Measurements from ENCODE around the gene COX5B. TPM values are rescaled to one million over a fixed set of nuclear protein-coding genes. Genes with fewer than 3 reads are reported as not detected.
A peak's percentile ranks its signal among the peaks of the same experiment; 100 is the strongest.

COX5B gene
- total RNA-seq, 1 donor from 2014 or later: 241 TPM

DNA sequence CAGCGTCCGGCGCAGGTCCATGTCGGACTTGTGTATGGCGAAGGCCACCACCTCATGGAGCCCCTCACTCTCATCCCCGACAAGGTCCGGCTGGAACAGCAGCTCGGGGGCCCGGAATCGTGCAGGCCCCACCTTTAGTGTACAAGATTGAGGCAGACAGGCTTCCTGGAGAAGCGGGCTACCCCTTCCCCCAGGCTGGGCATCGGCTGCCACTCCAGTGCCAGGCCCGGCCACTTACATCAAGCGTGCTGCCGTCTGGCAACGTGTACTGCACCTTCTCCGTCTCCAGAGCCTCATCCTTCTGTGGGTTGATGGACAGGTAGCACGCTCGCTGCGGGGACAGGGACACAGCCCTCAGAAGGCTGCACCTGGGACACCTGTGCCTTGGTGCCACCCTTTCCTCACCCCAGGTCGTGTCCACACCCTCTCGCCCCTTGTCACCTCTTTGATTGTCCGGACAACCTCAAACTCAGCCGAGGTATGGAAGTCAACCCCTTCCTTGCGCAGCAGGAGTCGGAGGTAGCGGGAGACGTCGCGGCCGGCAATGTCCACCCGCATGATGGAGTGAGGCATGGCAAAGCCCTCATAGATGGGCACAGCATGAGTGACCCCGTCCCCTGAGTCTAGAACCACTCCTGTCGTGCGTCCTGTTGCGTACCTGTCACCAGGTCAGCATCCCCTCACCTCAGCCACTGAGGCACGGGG, 12.3 kb downstream of the COX5B start:
- Mint-ChIP-seq H3K27me3 (ENCODE audit: insufficient read depth) (no peaks in the 10 kb centered on the region), H3K4me1 (ENCODE audit: low read depth) (peaks cover 43% of the 10 kb centered on the region), H3K4me3 (no peak overlapping the region), H3K9me3 (no peaks in the 10 kb centered on the region), H3K27ac (no peak overlapping the region), H3K36me3 (ENCODE audit: low read depth) (peaks cover 48% of the 10 kb centered on the region)
- DNase-seq (ENCODE audit: low spot score): no peak
- intact Hi-C loops (cut with micrococcal nuclease): no loop called here

- H3K4me3 Mint-ChIP-seq: no peak overlapping the region
- intact Hi-C loops (cut with micrococcal nuclease): no loop called here
- peaks cover 39% of the 10 kb centered on the region for H3K4me1 Mint-ChIP-seq (ENCODE audit: low read depth)
- peaks cover 44% of the 10 kb centered on the region for H3K36me3 Mint-ChIP-seq (ENCODE audit: low read depth)
- no peak for DNase-seq (ENCODE audit: low spot score)
- H3K9me3 Mint-ChIP-seq: no peaks in the 10 kb centered on the region
- H3K27me3 Mint-ChIP-seq (ENCODE audit: insufficient read depth): no peaks in the 10 kb centered on the region
- no peak overlapping the region for H3K27ac Mint-ChIP-seq
Measured at GRCh38 chr2:97658691-97659157, 12.9 kb downstream of the COX5B start.

- DNase-seq (ENCODE audit: low spot score): no peak
- peaks cover 36% of the 10 kb centered on the region for H3K36me3 Mint-ChIP-seq (ENCODE audit: low read depth)
- no peaks in the 10 kb centered on the region for H3K9me3 Mint-ChIP-seq
- H3K27me3 Mint-ChIP-seq (ENCODE audit: insufficient read depth): no peaks in the 10 kb centered on the region
- intact Hi-C loops (cut with micrococcal nuclease): loop anchor here (5.0 to 10.0 kb wide), 2 partner anchors 1483 to 1515 kb away; partner anchors contain the start of genes C2orf15 and DUSP2
- H3K27ac Mint-ChIP-seq: peak overlapping the region; percentile 52
- H3K4me1 Mint-ChIP-seq (ENCODE audit: low read depth): peaks cover 32% of the 10 kb centered on the region
- H3K4me3 Mint-ChIP-seq: no peak overlapping the region
Measured at GRCh38 chr2:97659256-97660043, 13.6 kb downstream of the COX5B start.

- H3K4me3 Mint-ChIP-seq: no peak overlapping the region
- no peaks in the 10 kb centered on the region for H3K9me3 Mint-ChIP-seq
- no peaks in the 10 kb centered on the region for H3K27me3 Mint-ChIP-seq (ENCODE audit: insufficient read depth)
- no peak for DNase-seq (ENCODE audit: low spot score)
- H3K4me1 Mint-ChIP-seq (ENCODE audit: low read depth): peaks cover 32% of the 10 kb centered on the region
- intact Hi-C loops (cut with micrococcal nuclease): loop anchor here (5.0 to 10.0 kb wide), 2 partner anchors 1482 to 1515 kb away; partner anchors contain the start of genes C2orf15 and DUSP2
- H3K27ac Mint-ChIP-seq: peak overlapping the region; percentile 52
- peaks cover 31% of the 10 kb centered on the region for H3K36me3 Mint-ChIP-seq (ENCODE audit: low read depth)
Measured at GRCh38 chr2:97660044-97660774, 14.3 kb downstream of the COX5B start.

DNA sequence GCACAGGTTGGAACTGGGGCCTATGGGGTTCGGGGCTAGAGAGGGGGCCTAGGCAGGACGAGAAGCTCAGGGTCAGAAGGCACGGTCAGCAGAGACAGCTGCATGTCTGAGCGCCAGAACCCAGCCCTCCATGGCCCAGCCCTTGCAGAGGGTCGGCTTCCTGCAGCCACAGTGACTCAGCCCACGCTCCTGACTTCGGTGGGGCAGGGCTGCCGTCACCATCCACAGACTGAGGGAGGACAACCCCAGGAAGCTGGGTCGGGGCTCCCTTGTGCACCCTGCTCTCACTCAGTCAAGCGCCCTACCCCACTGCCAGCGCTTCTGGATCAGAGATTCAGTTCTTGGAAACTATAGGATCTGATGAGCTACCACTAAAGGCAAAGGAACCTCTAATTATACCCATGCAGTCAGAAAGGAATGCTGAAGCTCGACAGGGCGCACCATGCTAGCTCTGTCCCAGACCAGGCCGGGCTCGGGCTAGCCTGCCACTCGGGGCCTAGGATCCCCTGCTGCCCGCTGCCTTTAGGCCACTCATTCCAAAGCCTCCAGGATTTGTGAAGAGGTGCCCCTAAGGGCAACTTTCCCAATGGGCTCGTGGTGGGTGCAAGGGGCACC, 15.0 kb downstream of the COX5B start:
- peaks cover 29% of the 10 kb centered on the region for H3K4me1 Mint-ChIP-seq (ENCODE audit: low read depth)
- no peak for DNase-seq (ENCODE audit: low spot score)
- peak overlapping the region; percentile 39 for H3K4me3 Mint-ChIP-seq

DNA sequence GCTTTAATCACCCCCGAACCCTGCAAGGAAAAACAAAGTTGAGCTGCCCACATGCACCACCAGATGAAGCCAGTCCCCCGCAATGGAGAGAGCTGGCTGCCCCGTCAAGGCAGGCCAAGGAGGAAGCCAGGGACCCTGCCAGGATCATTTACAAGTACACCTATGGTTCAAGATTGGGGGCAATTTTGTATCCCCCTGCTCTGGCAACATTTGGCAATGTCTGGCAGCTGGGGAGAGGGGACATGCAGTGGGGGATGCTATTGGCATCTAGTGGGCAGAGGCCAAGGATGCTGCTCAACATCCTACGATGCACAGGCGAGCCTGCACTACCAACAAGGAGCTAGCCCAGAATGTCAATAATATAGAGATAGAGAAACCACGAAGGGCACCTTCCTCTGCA, 16.1 kb downstream of the COX5B start:
- peak overlapping the region; percentile 96 for H3K27ac Mint-ChIP-seq
- H3K9me3 Mint-ChIP-seq: no peaks in the 10 kb centered on the region
- H3K36me3 Mint-ChIP-seq (ENCODE audit: low read depth): peaks cover 26% of the 10 kb centered on the region
- no peaks in the 10 kb centered on the region for H3K27me3 Mint-ChIP-seq (ENCODE audit: insufficient read depth)
- peak overlapping the region; percentile 94 for H3K4me3 Mint-ChIP-seq
- no peak for DNase-seq (ENCODE audit: low spot score)
- peaks cover 32% of the 10 kb centered on the region for H3K4me1 Mint-ChIP-seq (ENCODE audit: low read depth)
- intact Hi-C loops (cut with micrococcal nuclease): loop anchor here (1.0 to 10.0 kb wide), 6 partner anchors 51 to 1675 kb away; partner anchors contain the start of genes C2orf15, DUSP2, EIF5B and TXNDC9

More for the DNA sequence above, 15.0 kb downstream of the COX5B start:
- Mint-ChIP-seq H3K27me3 (ENCODE audit: insufficient read depth) (no peaks in the 10 kb centered on the region), H3K27ac (peak overlapping the region; percentile 96), H3K9me3 (no peaks in the 10 kb centered on the region), H3K36me3 (ENCODE audit: low read depth) (peaks cover 28% of the 10 kb centered on the region)
- intact Hi-C loops (cut with micrococcal nuclease): loop anchor here (5.0 to 10.0 kb wide), 2 partner anchors 1481 to 1516 kb away; partner anchors contain the start of genes C2orf15 and DUSP2

DNA sequence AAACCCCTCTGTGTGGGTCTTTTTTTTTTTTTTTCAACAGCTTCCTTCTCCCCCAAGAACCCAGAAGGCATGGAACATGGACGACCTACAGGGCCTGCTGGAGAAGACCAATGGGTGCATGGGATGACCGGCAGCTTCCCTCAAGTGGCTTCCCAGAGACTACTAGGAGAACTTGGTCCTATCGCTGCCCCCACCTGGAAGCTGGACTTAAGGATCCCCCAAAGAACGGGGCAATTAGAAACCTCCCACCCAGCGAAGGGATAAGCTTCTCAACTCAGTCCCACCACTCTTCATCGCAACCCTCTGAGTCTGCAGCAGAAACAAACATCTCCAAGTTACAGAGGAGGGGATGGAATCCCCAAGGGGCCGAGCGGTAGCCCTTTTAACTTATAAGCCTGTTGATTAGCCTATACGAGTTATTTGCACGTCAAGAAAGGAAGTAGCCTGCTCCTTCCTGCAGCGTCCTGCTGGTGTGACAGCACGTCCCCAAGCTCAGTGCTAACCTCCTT, 16.6 kb downstream of the COX5B start:
- intact Hi-C loops (cut with micrococcal nuclease): loop anchor here (1.0 to 10.0 kb wide), 6 partner anchors 51 to 1674 kb away; partner anchors contain the start of genes C2orf15, DUSP2, EIF5B and TXNDC9
- Mint-ChIP-seq H3K4me1 (ENCODE audit: low read depth) (peaks cover 34% of the 10 kb centered on the region), H3K4me3 (peak overlapping the region; percentile 94), H3K27me3 (ENCODE audit: insufficient read depth) (no peaks in the 10 kb centered on the region), H3K9me3 (no peaks in the 10 kb centered on the region), H3K27ac (peak overlapping the region; percentile 96), H3K36me3 (ENCODE audit: low read depth) (peaks cover 22% of the 10 kb centered on the region)
- no peak for DNase-seq (ENCODE audit: low spot score)

DNA sequence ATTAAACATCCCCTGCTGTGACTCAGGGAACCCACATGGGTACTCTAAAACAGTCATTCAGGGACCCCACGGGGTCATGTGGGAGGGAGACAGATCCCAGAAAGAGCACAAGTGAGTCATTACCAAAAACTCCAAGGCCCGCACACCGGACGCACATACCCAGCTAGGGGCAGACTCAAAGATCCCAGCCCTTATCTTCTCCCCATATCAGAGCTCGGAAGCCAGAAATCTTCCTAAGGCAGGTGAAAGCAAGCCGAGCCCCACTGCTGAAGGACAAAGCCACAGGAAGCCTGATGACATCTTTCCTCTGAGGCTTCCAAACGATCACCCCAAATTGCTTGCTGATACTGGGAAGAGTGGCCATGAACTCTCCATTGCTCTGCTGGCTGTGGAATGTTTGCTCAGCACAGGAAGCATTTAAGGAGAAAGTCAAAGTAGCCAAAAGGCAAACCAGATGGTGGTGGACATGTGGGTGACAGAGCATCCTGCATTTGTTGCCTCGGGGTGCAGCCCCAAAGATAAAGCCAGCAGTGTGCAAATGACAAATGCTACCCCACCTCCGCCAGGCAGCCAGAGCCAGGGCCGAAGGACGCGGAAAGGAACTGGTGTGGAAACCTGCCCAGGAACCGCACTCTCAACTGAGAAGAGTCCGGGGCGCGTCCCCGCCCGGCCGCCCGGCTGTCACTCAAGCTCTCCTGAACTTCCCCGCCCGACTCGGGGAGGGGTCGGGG, 17.2 kb downstream of the COX5B start:
- H3K27ac Mint-ChIP-seq: peak overlapping the region; percentile 96
- intact Hi-C loops (cut with micrococcal nuclease): loop anchor here (1.0 to 10.0 kb wide), 6 partner anchors 50 to 1674 kb away; partner anchors contain the start of genes C2orf15, DUSP2, EIF5B and TXNDC9
- H3K4me1 Mint-ChIP-seq (ENCODE audit: low read depth): peaks cover 39% of the 10 kb centered on the region
- DNase-seq (ENCODE audit: low spot score): peak; percentile 73
- H3K27me3 Mint-ChIP-seq (ENCODE audit: insufficient read depth): no peaks in the 10 kb centered on the region
- H3K4me3 Mint-ChIP-seq: peak overlapping the region; percentile 94
- H3K36me3 Mint-ChIP-seq (ENCODE audit: low read depth): peaks cover 24% of the 10 kb centered on the region
- H3K9me3 Mint-ChIP-seq: no peaks in the 10 kb centered on the region

DNA sequence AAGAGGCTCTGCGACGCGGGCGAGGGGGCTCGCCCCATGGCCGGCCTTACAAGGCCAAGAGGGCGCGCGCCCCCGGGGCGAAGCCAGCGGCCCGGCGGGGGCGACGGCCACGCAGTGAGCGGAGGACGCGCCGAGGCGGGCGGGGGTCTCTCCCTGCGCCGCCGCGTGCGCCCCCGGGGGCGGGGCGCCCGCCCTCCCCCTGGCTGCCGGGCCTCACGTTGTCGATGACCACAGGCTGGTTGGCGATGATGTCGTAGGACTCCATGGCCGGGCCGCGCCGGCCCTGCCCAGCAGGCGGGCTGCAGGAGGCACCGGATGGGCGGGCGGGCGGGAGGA, 17.7 kb downstream of the COX5B start:
- no peak for DNase-seq (ENCODE audit: low spot score)
- Mint-ChIP-seq H3K27me3 (ENCODE audit: insufficient read depth) (no peaks in the 10 kb centered on the region), H3K9me3 (no peaks in the 10 kb centered on the region), H3K4me1 (ENCODE audit: low read depth) (peaks cover 39% of the 10 kb centered on the region), H3K4me3 (peak overlapping the region; percentile 94), H3K27ac (peak overlapping the region; percentile 96), H3K36me3 (ENCODE audit: low read depth) (peaks cover 22% of the 10 kb centered on the region)
- intact Hi-C loops (cut with micrococcal nuclease): loop anchor here (2.0 to 10.0 kb wide), 4 partner anchors 775 to 1673 kb away; partner anchors contain the start of genes C2orf15, DUSP2, EIF5B and TXNDC9

- Mint-ChIP-seq H3K9me3 (no peaks in the 10 kb centered on the region), H3K4me1 (ENCODE audit: low read depth) (peaks cover 39% of the 10 kb centered on the region), H3K36me3 (ENCODE audit: low read depth) (peaks cover 20% of the 10 kb centered on the region), H3K27me3 (ENCODE audit: insufficient read depth) (no peaks in the 10 kb centered on the region), H3K27ac (peak within 1 kb of the TSS; percentile 97), H3K4me3 (peak within 1 kb of the TSS; percentile 94)
- intact Hi-C loops (cut with micrococcal nuclease): loop anchor here (1.0 to 10.0 kb wide), 10 partner anchors 9 to 1673 kb away; partner anchors contain the start of genes C2orf15, DUSP2, EIF5B and TXNDC9
- DNase-seq (ENCODE audit: low spot score): peak; percentile 98
Measured at GRCh38 chr2:97663962-97664635, 18.2 kb downstream of the COX5B start, which contains the start of gene ACTR1B. Gene ACTR1B, minus strand, starts transcription at chr2:97664044. Its CDS starts 154 bp downstream, at chr2:97663890.

DNA sequence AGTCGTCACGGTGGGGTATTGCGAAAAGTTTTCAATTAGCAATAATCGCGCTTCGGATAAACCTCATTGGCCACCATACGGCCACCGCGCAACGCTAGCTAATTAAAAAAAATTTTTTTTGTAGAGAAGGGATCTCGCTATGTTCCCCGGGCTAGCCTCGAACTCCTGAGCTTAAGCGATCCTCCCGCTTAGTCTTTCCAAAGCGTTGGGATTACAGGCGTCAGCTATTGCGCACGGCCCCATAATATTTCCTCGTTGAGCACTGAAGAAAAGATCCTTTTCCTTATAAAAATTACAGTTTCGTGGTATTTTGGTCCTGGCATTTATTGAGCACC, 18.7 kb downstream of the COX5B start:
- Mint-ChIP-seq H3K9me3 (no peaks in the 10 kb centered on the region), H3K36me3 (ENCODE audit: low read depth) (peaks cover 19% of the 10 kb centered on the region), H3K27ac (peak overlapping the region; percentile 97), H3K4me1 (ENCODE audit: low read depth) (peaks cover 39% of the 10 kb centered on the region), H3K4me3 (peak overlapping the region; percentile 89), H3K27me3 (ENCODE audit: insufficient read depth) (no peaks in the 10 kb centered on the region)
- DNase-seq (ENCODE audit: low spot score): no peak
- intact Hi-C loops (cut with micrococcal nuclease): loop anchor here (1.0 to 10.0 kb wide), 8 partner anchors 9 to 1520 kb away; partner anchors contain the start of genes C2orf15 and DUSP2

All from activated T-helper 1 cell treated with anti-CD3 and anti-CD28 coated beads, Interleukin-12 subunit alpha, Interleukin-12 subunit beta, Interleukin-2, Interleukin-4 antibody, amounts not matched to agents 30 ng/mL and 10 ng/mL and 1 ng/mL, durations not matched to agents 14 hours and 24 hours and 36 hours (primary cell).